GM20000 (cell line): Measurements from ENCODE around the gene COX8C.

Source experiments
- DNase-seq: peaks from one replicate; pipeline ENCODE4 v3.0.0; 2012; ENCODE audit warnings: low spot score
- CTCF ChIP-seq: IDR thresholded peaks from 2 replicates; pipeline ENCODE4 v1.5.1; 2012; ENCODE audit warnings: mild to moderate bottlenecking, control low read depth; ENCODE audit errors: extremely low read depth, missing control alignments

COX8C gene

GRCh38 chr14:93304771-93305170 lies 42.2 kb upstream of the COX8C start:
- no peak for DNase-seq
- TF ChIP-seq CTCF: no peak

GRCh38 chr14:93305725-93306418 lies 41.1 kb upstream of the COX8C start:
- no peak for TF ChIP-seq CTCF
- DNase-seq: no peak

- DNase-seq: no peak
- no peak for TF ChIP-seq CTCF
These were observed 40.2 kb upstream of the COX8C start for GRCh38 chr14:93306812-93307211.

GRCh38 chr14:93308686-93309345 lies 38.2 kb upstream of the COX8C start:
- no peak for DNase-seq
- no peak for TF ChIP-seq CTCF

GRCh38 chr14:93309427-93309966 lies 37.5 kb upstream of the COX8C start:
- DNase-seq: no peak
- TF ChIP-seq CTCF: no peak

- TF ChIP-seq CTCF: no peak
- no peak for DNase-seq
These were observed 35.9 kb upstream of the COX8C start for GRCh38 chr14:93311082-93311481.

GRCh38 chr14:93315575-93315974 lies 31.4 kb upstream of the COX8C start:
- no peak for TF ChIP-seq CTCF
- no peak for DNase-seq
